GM12872 (cell line): Measurements from ENCODE around the gene APPL2.

Experiments used
- CTCF ChIP-seq: IDR thresholded peaks from 3 replicates; pipeline ENCODE4 v1.5.1; 2011; ENCODE audit warnings: low read depth, mild to moderate bottlenecking, low read length, moderate library complexity; ENCODE audit not compliant: insufficient read depth

Gene APPL2

GRCh38 chr12:105138248-105138647, 97.7 kb downstream of the APPL2 start:
- no peak for TF ChIP-seq CTCF
